OCI-LY1 (cell line): Measurements from ENCODE around the gene CD276.

Source experiments
- EZH2 ChIP-seq: fragments of 200-600 bp; sonication (generic), shearing (Covaris generic); IDR thresholded peaks from 2 replicates; pipeline ENCODE4 v1.8.0; 2017; ENCODE audit warnings: borderline replicate concordance, mixed run types, mild to moderate bottlenecking, antibody characterized with exemption, low read length, moderate library complexity, mixed read lengths
- TF ChIP-seq, protein P1 (sequence below): fragments of 200-600 bp; sonication (generic), shearing (Covaris generic); IDR thresholded peaks from 2 replicates; pipeline ENCODE4 v1.5.1; 2017; ENCODE audit warnings: mild to moderate bottlenecking, antibody characterized with exemption, low read length, moderate library complexity, mixed read lengths

DNA sequence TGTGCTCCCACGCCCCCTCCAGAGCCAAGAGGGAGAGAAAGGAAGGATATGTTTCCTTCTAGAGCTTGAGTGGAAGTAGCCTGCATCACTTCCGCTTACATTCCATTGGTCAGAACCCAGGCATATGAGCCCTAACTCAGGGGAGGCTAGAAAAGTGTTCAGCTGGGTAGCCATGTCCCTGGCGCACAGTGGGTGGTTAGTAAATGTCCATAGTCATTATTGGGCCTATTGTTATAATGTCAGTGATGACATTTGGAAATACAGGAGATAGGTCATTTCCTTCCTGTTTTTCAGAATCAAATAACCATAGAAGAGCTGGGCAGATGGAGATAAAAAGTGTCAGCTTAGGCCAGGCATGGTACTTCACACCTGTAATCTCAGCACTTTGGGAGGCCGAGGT is 27.3 kb downstream of the CD276 start:
- TF ChIP-seq, protein P1, sequence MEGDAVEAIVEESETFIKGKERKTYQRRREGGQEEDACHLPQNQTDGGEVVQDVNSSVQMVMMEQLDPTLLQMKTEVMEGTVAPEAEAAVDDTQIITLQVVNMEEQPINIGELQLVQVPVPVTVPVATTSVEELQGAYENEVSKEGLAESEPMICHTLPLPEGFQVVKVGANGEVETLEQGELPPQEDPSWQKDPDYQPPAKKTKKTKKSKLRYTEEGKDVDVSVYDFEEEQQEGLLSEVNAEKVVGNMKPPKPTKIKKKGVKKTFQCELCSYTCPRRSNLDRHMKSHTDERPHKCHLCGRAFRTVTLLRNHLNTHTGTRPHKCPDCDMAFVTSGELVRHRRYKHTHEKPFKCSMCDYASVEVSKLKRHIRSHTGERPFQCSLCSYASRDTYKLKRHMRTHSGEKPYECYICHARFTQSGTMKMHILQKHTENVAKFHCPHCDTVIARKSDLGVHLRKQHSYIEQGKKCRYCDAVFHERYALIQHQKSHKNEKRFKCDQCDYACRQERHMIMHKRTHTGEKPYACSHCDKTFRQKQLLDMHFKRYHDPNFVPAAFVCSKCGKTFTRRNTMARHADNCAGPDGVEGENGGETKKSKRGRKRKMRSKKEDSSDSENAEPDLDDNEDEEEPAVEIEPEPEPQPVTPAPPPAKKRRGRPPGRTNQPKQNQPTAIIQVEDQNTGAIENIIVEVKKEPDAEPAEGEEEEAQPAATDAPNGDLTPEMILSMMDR, result no peak
- no peak for TF ChIP-seq EZH2
